NCI-H2107 (cell line): Measurements from ENCODE around the gene PRR33.
"Not testable (repeated sequence)": the region's sequence is repeated elsewhere in the genome, so short reads cannot be mapped to it uniquely, and the experiment has no call there.

Experiments
- DNase-seq: peaks from one replicate; lab custom pipeline; 2025; lab: John Stamatoyannopoulos, UW

The PRR33 gene

GRCh38 chr11:1891831-1892115 is at the start of gene PRR33:
PRR33 (minus strand) TSS chr11:1891895; CDS start chr11:1890584, 1,311 bp downstream.
- no peak for DNase-seq

GRCh38 chr11:1939788-1940187 is 48.1 kb upstream of the PRR33 start:
- DNase-seq = not testable (repeated sequence)

DNA sequence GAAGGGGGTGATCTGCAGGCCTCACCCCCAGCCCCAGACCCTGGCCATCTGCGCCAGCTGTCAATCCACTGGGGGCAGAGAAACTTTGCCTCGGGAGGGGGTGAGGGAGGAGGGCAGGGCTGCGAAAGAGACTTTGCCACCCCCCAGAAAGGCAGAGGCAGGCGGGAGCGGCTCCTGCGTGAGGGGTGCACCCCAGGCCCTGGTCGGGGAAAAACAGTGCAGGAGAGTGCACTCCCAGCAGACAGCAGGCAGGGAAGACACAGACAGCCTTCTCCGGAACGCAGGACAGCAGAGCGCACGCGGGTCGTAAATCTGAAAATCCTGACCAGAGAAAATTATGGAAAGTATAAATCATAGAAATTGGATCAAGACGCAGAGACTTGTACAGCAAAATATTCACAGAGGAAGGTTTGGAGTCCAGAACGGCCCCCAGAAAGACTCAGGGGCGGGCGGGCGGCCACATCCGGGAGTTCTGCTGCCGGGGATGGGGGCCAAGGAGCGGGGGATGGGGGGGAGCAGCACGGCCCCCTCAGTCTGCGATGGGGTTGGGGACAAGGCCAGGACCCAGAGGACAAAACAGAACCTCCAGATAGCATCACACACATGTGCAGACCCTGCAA is 47.4 kb upstream of the PRR33 start:
- no peak for DNase-seq

- DNase-seq = no peak
Observed at GRCh38 chr11:1938343-1939005, 46.8 kb upstream of the PRR33 start.

DNA sequence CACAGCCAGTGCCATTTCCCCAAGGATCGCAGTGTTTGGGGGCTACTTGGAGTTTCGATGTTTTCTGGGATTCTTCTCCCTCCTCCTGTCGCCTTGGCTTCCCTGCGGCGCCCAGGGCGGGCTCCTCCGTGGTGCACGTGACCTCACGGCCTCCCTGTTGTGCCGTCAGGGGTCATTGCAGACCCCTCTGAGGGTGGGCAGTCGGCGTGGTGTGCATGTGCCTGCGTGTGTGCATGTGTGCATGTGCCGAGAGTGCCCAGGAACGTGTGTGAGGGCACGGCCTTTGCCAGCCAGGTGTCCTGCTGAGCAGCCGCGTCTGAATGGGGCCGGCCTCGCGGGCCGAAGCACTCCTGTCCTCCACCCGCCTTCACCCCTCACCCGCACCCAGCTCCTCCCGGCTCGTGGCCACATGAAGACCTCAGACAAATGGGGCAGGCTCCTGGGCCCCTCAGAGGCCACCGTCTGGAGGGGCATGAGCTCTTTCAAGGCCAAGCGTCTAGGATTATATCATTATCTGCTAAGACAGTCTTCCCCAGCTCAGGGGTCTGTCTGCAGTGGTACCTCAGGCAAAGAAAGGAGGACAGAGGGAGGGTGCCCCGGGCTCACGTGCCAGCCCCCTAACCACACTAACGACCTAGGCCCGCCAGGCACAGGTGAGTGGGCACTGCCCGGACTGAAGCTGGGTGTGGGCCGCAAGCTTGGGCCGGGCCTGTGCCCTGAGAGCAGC is 46.1 kb upstream of the PRR33 start:
- no peak for DNase-seq

DNA sequence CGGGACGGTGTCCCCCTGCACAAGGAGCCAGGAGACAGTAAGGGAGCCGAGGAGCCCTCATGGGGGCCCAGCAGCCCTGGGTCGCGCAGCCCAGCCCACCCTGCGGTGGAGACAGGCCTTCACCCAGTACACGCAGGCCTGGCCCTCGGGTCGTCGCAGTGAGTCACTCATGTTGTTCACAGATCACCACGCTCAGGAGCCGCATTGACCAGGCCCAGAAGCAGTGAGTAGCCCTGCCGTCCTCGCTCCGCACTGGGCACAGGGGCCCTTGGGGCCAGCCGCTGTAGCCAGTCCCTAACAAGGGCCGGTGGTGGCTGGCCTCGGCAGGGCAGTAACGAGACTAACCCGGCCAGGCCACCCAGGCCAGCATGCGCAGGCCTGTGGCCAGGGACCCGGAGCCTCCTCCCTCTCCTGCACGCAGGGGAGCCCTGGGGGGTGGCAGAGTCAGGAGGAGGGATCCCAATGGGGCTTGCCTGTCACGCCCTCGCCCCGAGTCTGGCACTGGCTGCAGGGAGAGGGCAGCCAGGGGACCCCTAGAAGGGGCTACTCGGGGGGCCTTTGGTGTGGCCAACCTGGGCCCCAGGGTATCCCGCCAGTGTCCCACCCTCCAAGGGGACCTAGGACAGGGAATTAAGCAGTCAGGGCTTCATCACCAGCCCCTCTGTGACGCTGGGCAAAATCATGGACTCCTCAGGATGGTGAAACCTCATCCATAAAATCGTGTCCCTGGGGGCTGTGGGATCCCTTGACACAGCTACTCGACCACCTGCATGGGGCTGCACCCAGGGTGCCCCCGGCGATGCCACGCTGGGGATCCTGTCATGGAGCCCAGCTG is 45.3 kb upstream of the PRR33 start:
- no peak for DNase-seq

DNA sequence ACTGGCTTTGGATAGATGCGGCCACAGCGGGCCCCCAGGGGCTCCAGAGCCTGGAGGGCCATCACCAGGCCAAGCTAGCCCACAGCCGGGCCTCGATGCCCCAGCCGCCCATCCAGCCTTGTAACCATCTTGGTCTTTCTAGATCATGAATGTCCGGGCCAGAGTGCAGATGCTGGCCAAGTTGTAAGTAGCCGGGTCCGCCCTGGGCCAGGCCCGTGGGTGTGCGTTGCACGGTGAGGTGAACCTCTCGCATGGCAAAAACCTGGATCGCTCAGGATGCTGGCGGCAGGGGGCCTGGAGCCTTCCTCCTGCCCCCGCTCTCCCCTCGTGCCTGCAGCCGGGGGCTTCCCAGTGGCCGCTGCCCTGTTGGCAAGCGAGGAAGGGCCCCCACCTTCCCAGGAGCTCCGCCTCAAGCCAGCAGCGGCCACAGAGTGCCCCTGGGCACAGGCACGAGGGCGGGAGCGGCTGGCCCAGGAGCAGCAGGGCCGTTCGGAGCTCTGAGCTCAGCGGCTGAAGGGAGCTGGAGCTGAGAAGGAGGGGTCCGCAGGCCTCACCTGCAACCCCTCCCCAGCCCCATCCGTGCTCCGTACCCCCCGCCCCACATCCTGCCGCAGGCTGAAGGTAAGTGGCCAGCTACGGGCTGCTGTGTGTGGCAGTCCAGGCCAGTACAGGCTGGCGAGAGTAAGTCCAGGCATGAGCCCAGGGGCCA is 44.5 kb upstream of the PRR33 start:
- DNase-seq = no peak

DNA sequence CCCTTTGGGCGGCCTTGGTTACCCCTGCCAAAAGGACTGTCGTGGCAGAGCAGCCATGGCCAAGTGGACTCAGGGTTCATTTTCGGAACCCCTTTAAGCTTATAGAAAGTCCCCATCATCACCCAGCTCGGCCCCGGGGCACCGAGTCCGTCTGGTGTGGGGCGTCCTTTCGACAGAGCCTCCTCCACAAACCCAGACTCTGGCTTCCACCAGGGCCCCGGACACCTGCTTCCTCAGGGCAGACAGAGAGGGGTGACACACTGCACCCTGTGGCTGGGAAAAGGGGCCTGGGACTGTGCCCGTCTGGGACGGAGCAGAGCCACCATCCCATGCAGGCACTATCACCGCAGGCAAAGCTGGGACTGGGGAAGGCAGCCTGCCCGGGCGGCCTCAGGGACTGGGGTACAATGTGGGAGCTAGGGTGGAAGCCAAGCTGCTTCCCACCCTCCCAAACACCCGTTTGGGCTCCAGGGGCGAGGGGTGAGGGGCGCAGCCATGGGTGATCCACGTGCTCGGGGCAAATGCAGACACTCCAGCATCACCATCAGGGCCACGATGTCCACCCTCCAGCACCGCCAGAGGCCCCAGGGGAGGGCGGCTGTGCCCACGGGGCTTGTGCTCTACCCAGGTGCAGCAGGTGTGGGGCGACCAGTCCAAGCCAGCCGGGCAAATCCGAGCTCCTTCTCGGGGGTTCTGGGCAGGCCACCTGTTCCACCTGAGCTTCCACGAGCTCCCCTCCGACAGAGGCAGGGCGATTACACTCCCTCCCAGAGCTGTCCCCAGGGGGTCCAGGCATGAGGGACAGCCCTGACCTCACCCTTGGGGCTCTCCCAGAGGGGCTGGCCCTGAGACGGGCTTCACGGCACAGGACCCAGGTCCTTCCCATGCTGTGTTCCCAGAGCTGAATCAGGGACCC is 43.7 kb upstream of the PRR33 start:
- no peak for DNase-seq

DNA sequence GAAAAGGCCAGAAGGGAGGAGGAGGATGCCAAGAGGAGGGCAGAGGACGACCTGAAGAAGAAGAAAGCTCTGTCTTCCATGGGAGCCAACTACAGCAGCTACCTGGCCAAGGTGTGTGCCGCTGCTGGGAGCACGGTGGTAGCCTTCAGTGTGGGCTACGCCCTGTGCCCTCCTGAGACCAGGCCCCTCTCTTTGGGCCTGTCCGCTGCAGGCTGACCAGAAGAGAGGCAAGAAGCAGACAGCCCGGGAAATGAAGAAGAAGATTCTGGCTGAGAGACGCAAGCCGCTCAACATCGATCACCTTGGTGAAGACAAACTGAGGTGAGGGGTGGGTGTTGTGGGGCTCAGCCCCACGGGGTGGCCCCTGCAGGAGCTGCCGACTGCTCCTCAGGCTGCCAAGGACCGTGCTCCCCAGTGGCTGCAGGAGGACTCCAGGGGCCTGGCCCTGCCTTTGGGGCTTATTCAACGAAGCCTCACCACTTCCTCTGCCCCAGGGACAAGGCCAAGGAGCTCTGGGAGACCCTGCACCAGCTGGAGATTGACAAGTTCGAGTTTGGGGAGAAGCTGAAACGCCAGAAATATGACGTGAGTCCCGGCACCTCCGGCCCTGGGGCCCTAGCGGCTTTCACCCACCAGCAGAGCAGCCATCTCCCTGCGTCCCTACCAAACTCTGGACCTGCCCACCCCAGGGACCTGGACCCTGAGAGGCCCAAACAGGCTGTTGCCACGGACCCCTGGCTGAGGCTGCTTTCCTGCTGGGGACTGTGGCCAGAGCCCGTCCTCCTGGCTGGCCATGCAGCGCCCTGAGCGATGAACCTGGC is 42.9 kb upstream of the PRR33 start:
- DNase-seq = no peak

GRCh38 chr11:1933416-1934334 is 42.0 kb upstream of the PRR33 start:
- DNase-seq = no peak

DNA sequence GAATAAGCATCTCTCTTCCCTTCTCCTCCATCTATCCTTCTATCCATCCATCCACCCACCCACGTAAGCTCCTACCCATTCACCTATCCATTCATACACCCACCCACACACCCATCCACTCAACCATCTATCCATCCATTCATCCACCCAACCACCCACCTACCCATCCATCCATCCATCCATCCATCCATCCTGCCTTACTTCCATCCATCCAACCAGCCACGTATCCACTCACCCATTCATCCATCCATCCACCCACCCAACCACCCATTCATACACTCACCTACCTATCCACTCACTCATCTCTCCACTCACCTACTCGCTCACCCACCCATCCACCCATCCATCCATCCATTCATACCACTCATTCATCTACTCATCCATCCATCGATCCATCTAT is 41.0 kb upstream of the PRR33 start:
- no peak for DNase-seq

DNA sequence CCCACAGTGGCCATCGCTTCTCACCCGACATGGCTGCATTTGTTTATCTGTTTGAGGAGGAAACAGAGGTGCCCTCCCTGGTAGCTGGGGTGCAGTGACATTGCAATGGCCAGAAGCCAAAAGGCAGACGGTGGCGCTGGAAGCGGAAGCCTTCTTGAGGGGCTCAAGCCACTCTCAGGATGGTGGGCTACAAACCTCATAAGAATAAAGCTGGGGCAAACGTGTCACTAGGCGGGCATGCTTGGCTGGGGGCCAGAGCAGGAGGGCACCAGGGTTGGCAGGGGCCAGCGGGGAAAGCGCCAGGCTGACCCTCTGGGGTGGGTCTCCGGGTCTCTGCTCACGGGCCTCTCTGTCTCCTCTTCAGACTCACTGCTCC is 40.4 kb upstream of the PRR33 start:
- DNase-seq = no peak

GRCh38 chr11:1931341-1932104 is 39.8 kb upstream of the PRR33 start:
- no peak for DNase-seq

DNA sequence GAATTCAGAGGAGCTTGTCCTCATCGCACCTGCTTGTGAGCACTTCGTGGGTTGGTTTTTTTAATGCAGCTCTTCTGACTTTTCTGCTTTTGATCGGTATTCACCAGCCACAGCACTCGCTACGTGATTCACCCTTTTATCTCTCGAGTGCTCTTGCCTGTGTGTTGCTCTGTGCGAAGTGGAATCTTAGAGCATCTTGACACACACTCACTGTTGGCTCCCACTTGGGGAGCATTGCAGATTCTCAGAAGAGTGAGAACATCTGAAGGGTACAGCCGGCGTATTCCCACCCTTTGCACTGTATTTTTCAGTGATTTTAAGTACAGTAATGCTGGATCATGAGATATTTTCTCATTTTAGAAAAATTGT is 38.8 kb upstream of the PRR33 start:
- DNase-seq = no peak

DNA sequence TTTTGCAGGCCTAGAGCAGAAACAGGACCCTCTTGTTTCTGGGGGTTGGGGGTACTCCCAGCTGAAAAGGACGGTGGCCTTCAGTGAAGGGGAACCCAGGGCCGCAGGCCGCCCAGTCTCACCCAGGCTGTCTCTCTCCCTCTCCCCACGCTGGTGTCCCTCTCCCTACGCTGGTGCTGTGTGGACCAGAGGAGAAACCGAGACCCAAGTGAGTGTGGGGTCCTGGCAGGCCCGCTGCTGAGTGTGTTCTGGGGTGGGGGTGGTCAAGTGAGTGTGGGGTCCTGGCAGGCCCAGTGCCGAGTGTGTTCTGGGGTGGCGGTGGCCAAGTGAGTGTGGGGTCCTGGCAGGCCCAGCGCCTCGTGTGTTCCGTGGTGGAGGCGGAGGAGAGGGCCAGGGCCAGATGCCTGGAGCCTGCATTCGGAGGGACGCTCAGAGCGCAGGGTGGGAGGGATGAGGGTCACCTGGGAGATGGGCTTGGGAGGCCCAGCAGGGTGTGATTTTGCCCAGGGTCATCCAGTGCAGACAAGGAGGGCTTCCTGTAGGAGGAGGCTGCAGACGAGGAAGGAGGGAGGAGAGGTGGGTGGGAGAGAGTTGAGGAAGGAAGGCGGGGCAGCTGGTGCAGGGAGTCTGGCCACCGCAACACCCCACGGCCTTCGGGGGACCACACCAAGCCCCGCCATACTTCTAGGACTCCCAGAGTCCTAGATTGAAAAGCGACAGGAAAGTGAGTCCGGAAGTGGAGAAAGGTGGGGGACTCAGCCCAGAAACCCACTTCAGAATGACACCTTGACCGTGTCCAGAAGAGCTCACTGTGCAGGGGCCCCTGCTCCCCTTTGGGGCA is 38.1 kb upstream of the PRR33 start:
- no peak for DNase-seq

GRCh38 chr11:1928891-1929541 is 37.3 kb upstream of the PRR33 start:
- DNase-seq = no peak

DNA sequence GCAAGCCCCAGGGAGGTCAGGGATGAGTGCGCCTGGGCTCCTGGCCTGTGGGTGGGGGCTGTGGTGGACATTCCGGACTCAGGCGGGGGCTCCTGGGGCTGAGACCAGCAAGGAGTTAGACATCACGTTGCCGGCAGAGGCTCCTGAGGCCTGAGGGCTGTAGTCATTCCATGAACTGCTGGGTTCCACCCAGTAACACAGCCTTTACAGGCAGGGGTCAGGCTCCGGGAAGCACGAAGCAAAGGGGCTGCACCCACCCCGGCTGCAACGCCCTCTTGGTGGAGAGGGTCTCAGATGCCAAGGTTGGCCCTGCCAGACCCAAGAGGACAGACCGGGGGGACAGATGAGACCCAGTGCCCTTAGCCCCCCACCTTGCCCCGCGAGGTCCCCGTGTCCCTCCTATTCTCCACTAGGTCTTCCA is 36.8 kb upstream of the PRR33 start:
- DNase-seq = no peak
